DND-41 (cell line): ENCODE results near the gene ACTBL2.
A peak's percentile ranks its signal among the peaks of the same experiment; 100 is the strongest.

Experiments
- ATAC-seq: fragments of 200-7000 bp; cut with Tn5 transposase; 3 replicates; pipeline ENCODE4 v1.9.1; 2021; ENCODE audit warnings: low read depth; ENCODE audit not compliant: insufficient read depth
- DNase-seq: peaks from one replicate; pipeline ENCODE4 v3.0.0-alpha.2; 2020
- H2AFZ ChIP-seq: 2 replicates; pipeline ENCODE4 v1.6.0; 2012; ENCODE audit warnings: low read depth, low read length
- H3K27ac ChIP-seq: 2 replicates; pipeline ENCODE4 v1.5.1; 2012; ENCODE audit warnings: low read length, inconsistent platforms
- H3K27me3 ChIP-seq: fragments of 200-600 bp; sonication (generic); 2 replicates; pipeline ENCODE4 v1.6.0; 2012; ENCODE audit warnings: low read length, mild to moderate bottlenecking, inconsistent platforms; ENCODE audit not compliant: insufficient read depth, poor library complexity
- H3K36me3 ChIP-seq: 2 replicates; pipeline ENCODE4 v1.5.1; 2012; ENCODE audit warnings: low read length, inconsistent platforms; ENCODE audit not compliant: insufficient read depth
- H3K4me1 ChIP-seq: 2 replicates; pipeline ENCODE4 v1.5.1; 2012; ENCODE audit warnings: mild to moderate bottlenecking, low read length; ENCODE audit not compliant: insufficient read depth
- H3K4me2 ChIP-seq: 2 replicates; pipeline ENCODE4 v1.6.0; 2012; ENCODE audit warnings: mild to moderate bottlenecking, moderate library complexity, low read length, inconsistent platforms; ENCODE audit not compliant: insufficient read depth
- H3K4me3 ChIP-seq, 2 experiments: fragments of 200-600 bp in 1 of 2; shearing (Covaris generic) in 1 of 2; 2 replicates each; pipeline ENCODE4 v1.5.1; 2012 to 2016; ENCODE audit warnings: inconsistent platforms in 2 of 2, low read length in 2 of 2, mild to moderate bottlenecking in 2 of 2, low read depth in 1 of 2, moderate library complexity in 1 of 2
- H3K79me2 ChIP-seq: 2 replicates; pipeline ENCODE4 v1.6.0; 2012; ENCODE audit warnings: low read length, inconsistent platforms; ENCODE audit not compliant: insufficient read depth
- H3K9ac ChIP-seq: 2 replicates; pipeline ENCODE4 v1.6.0; 2012; ENCODE audit warnings: low read depth, mild to moderate bottlenecking, inconsistent platforms, low read length, moderate library complexity
- H3K9me3 ChIP-seq: 2 replicates; pipeline ENCODE4 v1.5.1; 2012; ENCODE audit warnings: low read length, moderate library complexity, mild to moderate bottlenecking, inconsistent platforms; ENCODE audit not compliant: insufficient read depth, severe bottlenecking
- H4K20me1 ChIP-seq: 2 replicates; pipeline ENCODE4 v1.6.0; 2012; ENCODE audit warnings: low read length; ENCODE audit not compliant: insufficient read depth
- CTCF ChIP-seq: IDR thresholded peaks from 2 replicates; pipeline ENCODE4 v1.5.1; 2012; ENCODE audit warnings: borderline replicate concordance, low read length, moderate library complexity, mild to moderate bottlenecking; ENCODE audit not compliant: poor library complexity, severe bottlenecking; ENCODE audit errors: extremely low read depth
- EZH2 ChIP-seq: IDR thresholded peaks from 3 replicates; pipeline ENCODE4 v1.6.1; 2012; ENCODE audit warnings: borderline replicate concordance, low read depth, mild to moderate bottlenecking, moderate library complexity, low read length, inconsistent platforms; ENCODE audit not compliant: severe bottlenecking

Gene ACTBL2

GRCh38 chr5:57495285-57496086 lies 12.9 kb upstream of the ACTBL2 start:
- H3K27me3 ChIP-seq, result no peaks in the 10 kb centered on the region
- H3K27ac ChIP-seq, result peak overlapping the region; percentile 98
- H3K4me2 ChIP-seq, result peak overlapping the region; percentile 51
- peak overlapping the region; percentile 19 for H2AFZ ChIP-seq
- H3K36me3 ChIP-seq, result no peaks in the 10 kb centered on the region
- no peaks in the 10 kb centered on the region for H3K79me2 ChIP-seq
- peaks cover 67% of the 10 kb centered on the region for H3K4me1 ChIP-seq
- peak; percentile 60 for ATAC-seq
- H3K9ac ChIP-seq, result peak overlapping the region; percentile 63
- H3K4me3 ChIP-seq, result peak overlapping the region in 1 of 2 experiments; percentile 20; a peak in 2 of 4 replicates
- peak; percentile 74 for DNase-seq
- no peak for TF ChIP-seq EZH2
- TF ChIP-seq CTCF, result no peak
- H4K20me1 ChIP-seq, result no peaks in the 10 kb centered on the region
- H3K9me3 ChIP-seq, result no peaks in the 10 kb centered on the region

GRCh38 chr5:57494104-57495098 lies 11.8 kb upstream of the ACTBL2 start:
- Histone ChIP-seq H3K79me2 (no peaks in the 10 kb centered on the region), H3K27ac (peak overlapping the region; percentile 98), H3K4me3 (peak overlapping the region in 1 of 2 experiments; percentile 20; a peak in 1 of 4 replicates), H3K36me3 (no peaks in the 10 kb centered on the region), H3K27me3 (no peaks in the 10 kb centered on the region), H3K4me2 (peak overlapping the region; percentile 51), H3K9me3 (no peaks in the 10 kb centered on the region), H3K4me1 (peaks cover 60% of the 10 kb centered on the region), H3K9ac (peak overlapping the region; percentile 63), H4K20me1 (no peaks in the 10 kb centered on the region), H2AFZ (peak overlapping the region; percentile 41)
- peak; percentile 92 for ATAC-seq
- TF ChIP-seq EZH2 (no peak), CTCF (no peak)
- DNase-seq, result peak; percentile 95

- Histone ChIP-seq H3K36me3 (no peaks in the 10 kb centered on the region), H4K20me1 (no peaks in the 10 kb centered on the region), H3K79me2 (no peaks in the 10 kb centered on the region), H3K9ac (peak overlapping the region; percentile 1; the same call in 1 of the 2 replicates), H3K27me3 (no peaks in the 10 kb centered on the region), H3K4me3 (no peak overlapping the region), H3K27ac (peak overlapping the region; percentile 98), H3K9me3 (no peaks in the 10 kb centered on the region), H3K4me1 (peaks cover 54% of the 10 kb centered on the region), H3K4me2 (no peak overlapping the region), H2AFZ (peak overlapping the region; percentile 20)
- DNase-seq (no peak), ATAC-seq (no peak)
- TF ChIP-seq CTCF (no peak), EZH2 (no peak)
Observed at GRCh38 chr5:57493034-57493433, 10.4 kb upstream of the ACTBL2 start.
